Loucy (cell line): Measurements from ENCODE around the gene GIPR.
"Not testable (repeated sequence)": the region's sequence is repeated elsewhere in the genome, so short reads cannot be mapped to it uniquely, and the experiment has no call there.

ENCODE experiments used
- CTCF ChIP-seq: fragments of 200-600 bp; sonication (generic); conservative IDR thresholded peaks from 2 replicates; pipeline ENCODE4 v1.5.1; 2014; ENCODE audit warnings: mild to moderate bottlenecking, antibody characterized with exemption, low read length
- EZH2phosphoT487 ChIP-seq: fragments of 200-600 bp; IDR thresholded peaks from 2 replicates; pipeline ENCODE4 v1.6.1; 2018; ENCODE audit warnings: antibody characterized with exemption, mild to moderate bottlenecking, moderate library complexity, borderline replicate concordance

- not testable (repeated sequence) for TF ChIP-seq CTCF, EZH2phosphoT487
Observed at GRCh38 chr19:45628219-45628618, 39.8 kb upstream of the GIPR start.
